Mucosa of gallbladder (tissue), 1 donor: ENCODE measurements around the gene UBA7. TPM values are rescaled to one million over a fixed set of nuclear protein-coding genes. Genes with fewer than 3 reads are reported as not detected.
A peak's percentile ranks its signal among the peaks of the same experiment; 100 is the strongest.
"Not testable (repeated sequence)": the region's sequence is repeated elsewhere in the genome, so short reads cannot be mapped to it uniquely, and the experiment has no call there.

Experiments used
- DNase-seq: peaks from one replicate; pipeline ENCODE4 v3.0.0-alpha.2; 2020; ENCODE audit warnings: low spot score
- total RNA-seq: library from RNA; stranded (reverse); gene quantifications from one replicate; pipeline ENCODE4 v1.2.1, GENCODE V29; 2021
- donor health status: DM: no; HTN: no; CAD: no.

UBA7 gene
- total RNA-seq, 1 donor from 2014 or later, result 122 TPM

- peak; percentile 100 for DNase-seq
These were observed 27.2 kb downstream of the UBA7 start, which contains the start of gene IP6K1 for GRCh38 chr3:49786357-49787181. IP6K1 (minus strand) TSS chr3:49786542; CDS start chr3:49748040, 38,502 bp downstream.

- DNase-seq, result no peak
These were observed 28.0 kb downstream of the UBA7 start for GRCh38 chr3:49785565-49786356.

- DNase-seq, result not testable (repeated sequence)
These were observed 31.5 kb downstream of the UBA7 start for GRCh38 chr3:49782277-49782676.

GRCh38 chr3:49781415-49782199, 32.1 kb downstream of the UBA7 start:
- DNase-seq, result no peak

GRCh38 chr3:49780975-49781365, 32.8 kb downstream of the UBA7 start:
- DNase-seq, result not testable (repeated sequence)

- DNase-seq, result no peak
These were observed 33.4 kb downstream of the UBA7 start for GRCh38 chr3:49780080-49780974.

- no peak for DNase-seq
These were observed 34.2 kb downstream of the UBA7 start for GRCh38 chr3:49779358-49780079.

GRCh38 chr3:49776101-49776500, 37.7 kb downstream of the UBA7 start:
- not testable (repeated sequence) for DNase-seq

GRCh38 chr3:49775538-49775937, 38.2 kb downstream of the UBA7 start:
- DNase-seq, result no peak

GRCh38 chr3:49772703-49773102, 41.0 kb downstream of the UBA7 start:
- DNase-seq, result no peak

GRCh38 chr3:49771340-49771938, 42.3 kb downstream of the UBA7 start:
- no peak for DNase-seq

- DNase-seq, result no peak
These were observed 43.8 kb downstream of the UBA7 start for GRCh38 chr3:49769926-49770325.

GRCh38 chr3:49769286-49769915, 44.4 kb downstream of the UBA7 start:
- no peak for DNase-seq

GRCh38 chr3:49763981-49764380, 49.8 kb downstream of the UBA7 start:
- DNase-seq, result no peak

GRCh38 chr3:49761661-49762060, 52.1 kb downstream of the UBA7 start:
- no peak for DNase-seq

- DNase-seq, result no peak
These were observed 54.5 kb downstream of the UBA7 start for GRCh38 chr3:49759226-49759625.

GRCh38 chr3:49757197-49757596, 56.6 kb downstream of the UBA7 start:
- DNase-seq, result no peak

GRCh38 chr3:49756036-49756435, 57.7 kb downstream of the UBA7 start:
- DNase-seq, result no peak
